ENCODE results near the gene SAMD10.
A peak's percentile ranks its signal among the peaks of the same experiment; 100 is the strongest.

- peak; percentile 51; the same call in 1 of the 2 replicates for TF ChIP-seq CTCF (tag by site-specific recombination; IDR thresholded peaks at IDR 0.05)
- no peak for TF ChIP-seq YY1 (tag by site-specific recombination; IDR thresholded peaks at IDR 0.05)
- no peak for TF ChIP-seq REST (tag by site-specific recombination; IDR thresholded peaks at IDR 0.05)
- TF ChIP-seq ZNF76 (tag by site-specific recombination; IDR thresholded peaks at IDR 0.05; ENCODE audit: borderline replicate concordance, low read depth): 0 out of 2 replicates have a peak, but pooled peaks have one; percentile 16
- TF ChIP-seq ZNF184 (tag by site-specific recombination; IDR thresholded peaks at IDR 0.05): no peak
- TF ChIP-seq ZNF324 (tag by site-specific recombination; IDR thresholded peaks at IDR 0.05): no peak
- TF ChIP-seq ZNF530 (tag by site-specific recombination; IDR thresholded peaks at IDR 0.05; ENCODE audit: low read depth): no peak
- TF ChIP-seq ZFP41 (tag by site-specific recombination; IDR thresholded peaks at IDR 0.05; ENCODE audit: borderline replicate concordance): no peak
- TF ChIP-seq ZNF18 (tag by site-specific recombination; IDR thresholded peaks at IDR 0.05): no peak
- TF ChIP-seq ZSCAN30 (tag by site-specific recombination; IDR thresholded peaks at IDR 0.05): peak; percentile 93
- peak; percentile 84 for TF ChIP-seq ZIC2 (tag by site-specific recombination; IDR thresholded peaks at IDR 0.05)
- no peak for TF ChIP-seq ZNF670 (tag by site-specific recombination; IDR thresholded peaks at IDR 0.05; ENCODE audit: low read depth)
- TF ChIP-seq ZBTB1 (tag by site-specific recombination; IDR thresholded peaks at IDR 0.05): no peak
These were observed 22.3 kb downstream of the SAMD10 start for GRCh38 chr20:63957004-63957689.
